Dendritic cell treated with granulocyte-macrophage colony-stimulating factor and Interleukin-4, amounts not matched to agents 40 ng/mL and 50 ng/mL, for 4 days (primary cell): ENCODE results near the gene MGARP.
"Not testable (repeated sequence)": the region's sequence is repeated elsewhere in the genome, so short reads cannot be mapped to it uniquely, and the experiment has no call there.

Experiments
- H3K27ac Mint-ChIP-seq: one replicate; pipeline ENCODE4 v1.8.0; 2022; ENCODE audit warnings: mild to moderate bottlenecking, mixed read lengths
- H3K27me3 Mint-ChIP-seq: one replicate; pipeline ENCODE4 v1.8.0; 2022; ENCODE audit warnings: mild to moderate bottlenecking, mixed read lengths
- H3K36me3 Mint-ChIP-seq: one replicate; pipeline ENCODE4 v1.8.0; 2022; ENCODE audit warnings: low read depth, mixed read lengths
- H3K4me1 Mint-ChIP-seq: one replicate; pipeline ENCODE4 v1.8.0; 2022; ENCODE audit warnings: low read depth, mixed read lengths
- H3K4me3 Mint-ChIP-seq: one replicate; pipeline ENCODE4 v1.8.0; 2022; ENCODE audit warnings: mild to moderate bottlenecking, moderate library complexity, mixed read lengths
- H3K9me3 Mint-ChIP-seq: one replicate; pipeline ENCODE4 v1.8.0; 2022; ENCODE audit warnings: mixed read lengths
- intact Hi-C: fragments of 100-400 bp; cut with micrococcal nuclease; formaldehyde crosslinking; loops from one replicate; pipeline ENCODE4 v1.15.0; 2022

Gene MGARP

DNA sequence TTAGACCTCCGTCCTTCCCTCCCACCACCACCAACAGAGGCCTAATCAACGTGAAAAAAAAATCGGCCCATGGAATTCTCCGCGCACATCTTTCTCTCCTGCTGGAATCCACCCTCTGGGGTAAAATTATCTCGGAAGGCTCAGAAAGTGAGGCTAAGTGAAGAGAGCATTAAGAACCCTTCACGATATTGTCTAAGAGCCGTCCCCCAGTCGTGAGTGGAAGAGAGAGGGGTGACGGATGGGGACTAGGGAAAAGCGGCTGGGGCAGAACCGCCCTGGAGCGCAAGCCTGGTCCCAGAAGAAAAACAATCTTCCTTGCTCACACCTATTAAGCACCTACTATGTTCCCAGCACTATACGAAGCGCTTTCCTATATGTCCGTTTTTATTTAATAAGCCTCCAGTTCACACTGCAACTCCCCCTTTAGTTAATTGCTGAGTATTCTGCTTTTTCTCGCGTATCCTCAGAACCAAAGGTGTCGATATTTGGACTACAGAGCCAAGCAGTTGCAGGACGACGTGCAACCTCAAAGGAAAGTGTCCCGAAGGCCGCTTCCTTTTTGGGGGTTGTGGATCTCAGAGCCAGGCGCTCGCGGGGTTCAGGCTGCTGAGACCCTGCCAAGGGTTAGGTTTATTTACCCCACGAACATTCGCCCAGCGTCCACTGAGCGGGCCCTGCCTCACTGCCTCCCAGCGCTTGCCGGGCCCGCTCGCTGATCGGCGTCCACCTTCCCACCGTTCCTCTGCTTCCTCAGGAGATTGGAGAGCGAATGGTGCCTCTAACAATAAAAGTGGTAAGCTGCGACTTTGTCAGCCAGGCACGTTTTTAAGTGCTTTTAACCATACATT lies 889 bp downstream of the MGARP start:
- H3K27me3 Mint-ChIP-seq = peaks cover 48% of the 10 kb centered on the region

DNA sequence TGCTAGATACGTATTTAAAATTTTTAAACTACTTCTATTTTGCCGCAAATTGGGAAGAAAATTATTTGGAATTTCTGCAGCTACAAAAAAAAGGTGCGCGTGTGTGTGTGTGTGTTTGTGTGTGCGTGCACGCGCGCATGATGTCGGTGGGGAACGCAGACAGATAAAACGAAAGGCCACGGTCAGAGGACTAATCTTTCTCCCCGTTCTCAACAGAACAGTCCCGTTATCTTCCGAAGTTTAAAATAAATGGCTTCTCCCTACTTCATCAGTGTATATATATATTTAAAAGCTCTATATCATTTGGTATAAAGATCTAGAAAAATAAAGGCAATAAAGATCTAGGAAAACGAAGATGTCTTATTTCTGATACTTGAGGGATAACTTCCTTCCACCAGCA lies 1.5 kb downstream of the MGARP start:
- Mint-ChIP-seq H3K9me3 (no peaks in the 10 kb centered on the region), H3K4me1 (peaks cover 20% of the 10 kb centered on the region), H3K4me3 (peak overlapping the region; percentile 79), H3K27ac (no peak overlapping the region), H3K36me3 (no peaks in the 10 kb centered on the region), H3K27me3 (peaks cover 48% of the 10 kb centered on the region)
- intact Hi-C loops = no loop called here

More for the DNA sequence above, 889 bp downstream of the MGARP start:
- Mint-ChIP-seq H3K4me1 (peaks cover 20% of the 10 kb centered on the region), H3K9me3 (peaks cover under 1% of the 10 kb centered on the region), H3K36me3 (no peaks in the 10 kb centered on the region), H3K4me3 (peak overlapping the region; percentile 79), H3K27ac (no peak overlapping the region)
- intact Hi-C loops = no loop called here

DNA sequence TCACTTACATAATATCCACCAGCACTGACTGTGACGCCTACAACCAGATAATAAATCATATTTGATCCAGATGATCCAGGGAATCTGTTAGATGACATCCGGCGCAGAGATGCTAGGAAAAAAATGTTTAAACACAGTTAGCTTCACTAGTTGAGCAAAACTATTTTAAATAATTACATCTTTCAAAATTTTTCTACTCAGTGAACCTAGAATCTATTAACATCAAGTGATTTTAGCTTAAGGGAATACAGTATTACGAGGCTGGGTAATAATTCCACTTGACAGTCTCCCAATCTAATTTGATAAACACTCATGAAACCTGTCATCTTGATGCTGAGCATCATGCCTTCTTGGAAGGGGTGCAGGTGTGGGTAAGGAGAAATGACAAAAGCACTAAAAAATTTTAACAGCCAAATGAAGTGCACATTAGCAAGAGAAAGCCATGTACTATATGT lies 4.7 kb downstream of the MGARP start:
- Mint-ChIP-seq H3K27ac (no peak overlapping the region), H3K27me3 (peaks cover 30% of the 10 kb centered on the region), H3K4me1 (peaks cover 18% of the 10 kb centered on the region), H3K9me3 (no peaks in the 10 kb centered on the region), H3K36me3 (no peaks in the 10 kb centered on the region), H3K4me3 (no peak overlapping the region)
- intact Hi-C loops = no loop called here

DNA sequence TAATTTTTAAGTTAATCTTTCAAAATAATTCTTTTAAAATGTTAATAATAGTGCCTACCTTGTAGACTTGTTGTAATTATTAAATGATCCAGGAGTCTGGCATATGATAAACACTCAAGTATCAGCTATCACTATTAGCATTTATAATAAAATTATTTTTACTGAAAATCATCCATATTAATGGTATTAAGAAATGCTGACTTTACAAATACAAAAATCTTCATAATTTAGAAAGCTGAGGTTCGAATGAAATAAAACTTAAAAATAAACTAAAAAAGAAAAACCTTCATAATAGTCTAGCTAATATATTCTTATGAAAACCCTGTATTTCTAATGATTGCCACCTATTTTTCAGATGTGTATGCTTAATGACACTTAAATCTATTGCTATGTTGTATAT lies 5.2 kb downstream of the MGARP start:
- Mint-ChIP-seq H3K4me3 (no peak overlapping the region), H3K9me3 (no peaks in the 10 kb centered on the region), H3K4me1 (peaks cover 13% of the 10 kb centered on the region), H3K27me3 (peaks cover 25% of the 10 kb centered on the region), H3K36me3 (no peaks in the 10 kb centered on the region), H3K27ac (no peak overlapping the region)
- intact Hi-C loops = no loop called here

DNA sequence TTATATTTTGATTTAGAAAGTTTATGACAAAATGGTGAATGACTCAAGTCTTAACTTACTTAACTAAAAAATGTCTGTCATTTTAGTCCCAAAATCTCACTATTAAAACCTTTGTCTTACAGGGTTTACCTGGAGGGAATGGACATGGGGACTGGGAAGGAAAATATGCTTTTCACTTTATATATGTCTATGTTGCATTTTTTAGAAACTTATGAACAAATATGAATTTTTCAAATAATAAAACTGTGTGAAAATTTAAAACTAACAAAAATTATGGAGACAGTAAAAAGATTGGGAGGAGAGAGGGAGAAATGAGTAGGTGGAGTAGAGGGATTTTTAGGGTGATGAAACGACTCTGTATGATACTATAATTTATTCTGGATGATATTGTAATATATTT lies 6.2 kb downstream of the MGARP start:
- H3K36me3 Mint-ChIP-seq = no peaks in the 10 kb centered on the region

DNA sequence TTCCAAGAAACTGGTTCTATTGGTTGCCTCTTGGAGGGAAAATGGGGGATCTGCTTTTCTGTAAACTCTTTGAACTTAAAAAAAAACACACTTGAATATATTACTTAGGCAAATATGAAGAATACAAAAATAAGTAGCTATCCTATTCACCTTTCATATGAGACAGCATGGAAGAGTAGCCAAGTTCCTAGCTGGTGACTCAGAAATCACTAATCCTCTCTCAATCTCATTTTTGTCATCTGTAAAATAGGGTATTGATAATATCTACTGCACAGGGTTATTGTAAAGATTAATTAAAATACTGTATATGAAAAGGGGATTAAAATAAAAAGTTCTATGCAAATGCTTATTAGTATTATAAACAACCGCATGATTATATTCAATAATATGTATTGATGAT lies 12.7 kb downstream of the MGARP start:
- no peaks in the 10 kb centered on the region for H3K36me3 Mint-ChIP-seq
- H3K4me3 Mint-ChIP-seq = no peak overlapping the region
- no peaks in the 10 kb centered on the region for H3K9me3 Mint-ChIP-seq
- H3K27me3 Mint-ChIP-seq = no peaks in the 10 kb centered on the region
- intact Hi-C loops = no loop called here
- no peak overlapping the region for H3K27ac Mint-ChIP-seq
- peaks cover 16% of the 10 kb centered on the region for H3K4me1 Mint-ChIP-seq

More for the DNA sequence above, 6.2 kb downstream of the MGARP start:
- Mint-ChIP-seq H3K4me3 (no peak overlapping the region), H3K4me1 (peaks cover 3% of the 10 kb centered on the region), H3K27ac (no peak overlapping the region), H3K9me3 (no peaks in the 10 kb centered on the region), H3K27me3 (peaks cover 16% of the 10 kb centered on the region)
- intact Hi-C loops = no loop called here

DNA sequence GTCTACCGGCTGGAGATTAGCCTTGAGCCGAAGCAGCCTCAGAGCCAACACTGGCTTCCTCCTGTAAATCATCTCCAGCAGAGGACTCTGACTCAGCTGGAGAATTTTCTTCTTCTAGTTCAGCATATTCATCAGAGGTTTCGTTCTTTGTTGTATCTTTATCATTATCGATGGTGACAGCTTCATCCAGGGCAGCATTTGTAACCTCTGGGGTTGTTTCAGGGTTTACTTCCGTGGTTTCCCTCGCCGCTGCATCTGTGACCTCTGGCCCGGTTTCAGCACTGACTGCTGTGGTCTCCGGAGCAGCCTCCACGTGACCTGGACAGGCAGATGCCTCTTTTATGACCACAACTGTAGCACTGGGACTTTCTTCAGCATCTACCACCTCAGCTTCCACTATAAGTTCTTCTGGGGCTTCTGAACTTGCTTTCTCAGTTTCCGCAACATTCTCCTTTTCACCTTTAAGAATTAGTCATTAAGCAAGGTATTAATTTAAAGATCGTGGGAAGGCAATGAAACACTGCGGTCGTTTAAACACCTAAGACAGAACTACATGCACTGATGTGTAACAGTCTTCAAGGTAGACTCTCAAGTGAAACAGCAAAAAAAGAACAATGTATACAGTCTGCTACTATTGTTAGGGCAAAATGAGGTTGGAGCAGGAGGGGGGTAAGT lies 13.3 kb downstream of the MGARP start:
- intact Hi-C loops = no loop called here
- H3K27ac Mint-ChIP-seq = no peak overlapping the region
- peak overlapping the region; percentile 67 for H3K4me3 Mint-ChIP-seq
- peaks cover 16% of the 10 kb centered on the region for H3K4me1 Mint-ChIP-seq
- H3K9me3 Mint-ChIP-seq = no peaks in the 10 kb centered on the region
- H3K27me3 Mint-ChIP-seq = no peaks in the 10 kb centered on the region
- H3K36me3 Mint-ChIP-seq = no peaks in the 10 kb centered on the region

DNA sequence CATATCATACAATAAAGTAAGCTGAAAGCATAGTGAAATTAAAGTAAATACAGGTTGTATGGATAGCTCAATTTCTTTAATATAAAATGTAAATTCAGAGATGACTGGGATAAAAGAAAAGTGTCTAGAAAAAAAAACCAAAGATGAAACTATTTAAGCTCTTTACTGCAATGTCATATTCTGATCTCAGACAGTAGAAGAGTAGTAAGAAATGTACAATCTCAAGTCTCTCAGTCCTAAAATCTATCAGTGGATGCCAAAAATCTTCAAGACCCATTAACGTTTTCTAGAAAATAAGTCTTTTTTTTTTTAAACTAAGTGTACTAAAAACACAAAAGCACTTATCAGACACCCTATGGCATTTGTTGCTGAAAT lies 13.8 kb downstream of the MGARP start:
- Mint-ChIP-seq H3K9me3 (no peaks in the 10 kb centered on the region), H3K4me1 (peaks cover 16% of the 10 kb centered on the region), H3K27ac (no peak overlapping the region), H3K27me3 (no peaks in the 10 kb centered on the region), H3K36me3 (no peaks in the 10 kb centered on the region), H3K4me3 (no peak overlapping the region)
- intact Hi-C loops = no loop called here

DNA sequence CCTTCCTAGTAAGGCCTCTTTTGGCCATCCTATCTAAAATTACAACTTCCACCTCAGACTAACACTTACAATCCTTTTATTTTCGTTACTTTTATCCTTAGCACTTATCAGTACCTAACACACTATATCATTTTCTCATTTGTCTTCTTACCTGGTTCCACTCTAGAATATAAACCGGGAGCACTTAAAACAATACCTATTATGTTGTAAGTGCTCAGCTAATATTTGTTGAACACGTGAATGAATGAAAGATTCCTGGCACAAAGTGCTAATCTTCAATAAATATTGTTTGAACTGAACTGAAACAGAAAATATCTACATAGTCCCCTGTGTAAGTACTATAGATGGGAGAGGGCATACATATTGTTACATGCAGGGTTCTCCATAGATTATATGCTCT lies 14.4 kb downstream of the MGARP start:
- Mint-ChIP-seq H3K27ac (no peak overlapping the region), H3K36me3 (no peaks in the 10 kb centered on the region), H3K9me3 (no peaks in the 10 kb centered on the region), H3K27me3 (no peaks in the 10 kb centered on the region), H3K4me3 (no peak overlapping the region), H3K4me1 (peaks cover 16% of the 10 kb centered on the region)
- intact Hi-C loops = no loop called here

DNA sequence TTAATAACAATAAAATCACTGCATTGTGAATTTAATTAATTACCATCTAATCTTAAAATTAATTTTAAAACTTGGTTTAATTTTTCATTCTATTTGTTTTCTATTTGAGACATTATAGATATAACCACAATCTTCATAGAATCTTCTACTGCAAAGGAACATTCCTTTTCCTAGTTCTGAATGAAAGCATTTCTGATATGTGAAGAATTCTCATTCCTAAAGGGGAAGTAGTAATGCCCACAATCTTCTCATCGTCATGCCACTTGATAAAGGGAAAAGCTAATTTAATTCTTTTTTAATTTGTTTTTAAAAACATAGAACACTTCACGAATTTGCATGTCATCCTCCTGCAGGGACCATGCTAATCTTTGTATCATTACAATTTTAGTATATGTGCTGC lies 23.7 kb downstream of the MGARP start:
- Mint-ChIP-seq H3K4me3 (no peak overlapping the region), H3K4me1 (no peaks in the 10 kb centered on the region), H3K9me3 (no peaks in the 10 kb centered on the region), H3K27ac (no peak overlapping the region), H3K27me3 (no peaks in the 10 kb centered on the region), H3K36me3 (no peaks in the 10 kb centered on the region)
- intact Hi-C loops = no loop called here

DNA sequence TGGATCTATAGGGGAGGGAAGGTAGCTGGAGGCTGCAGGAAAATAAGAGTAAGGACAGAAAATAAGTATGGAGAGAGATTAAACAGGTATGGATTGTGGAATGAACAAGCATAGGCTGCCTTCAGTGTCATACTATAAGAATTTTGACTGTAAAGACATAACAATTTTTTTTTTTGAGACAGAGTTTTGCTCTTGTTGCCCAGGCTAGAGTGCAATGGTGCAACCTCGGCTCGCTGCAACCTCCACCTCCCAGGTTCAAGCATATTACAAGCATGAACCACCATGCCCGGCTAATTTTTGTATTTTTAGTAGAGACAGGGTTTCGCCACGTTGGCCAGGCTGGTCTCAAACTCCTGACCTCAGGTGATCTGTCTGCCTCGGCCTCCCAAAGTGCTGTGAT lies 24.4 kb downstream of the MGARP start:
- intact Hi-C loops = not testable (repeated sequence)

DNA sequence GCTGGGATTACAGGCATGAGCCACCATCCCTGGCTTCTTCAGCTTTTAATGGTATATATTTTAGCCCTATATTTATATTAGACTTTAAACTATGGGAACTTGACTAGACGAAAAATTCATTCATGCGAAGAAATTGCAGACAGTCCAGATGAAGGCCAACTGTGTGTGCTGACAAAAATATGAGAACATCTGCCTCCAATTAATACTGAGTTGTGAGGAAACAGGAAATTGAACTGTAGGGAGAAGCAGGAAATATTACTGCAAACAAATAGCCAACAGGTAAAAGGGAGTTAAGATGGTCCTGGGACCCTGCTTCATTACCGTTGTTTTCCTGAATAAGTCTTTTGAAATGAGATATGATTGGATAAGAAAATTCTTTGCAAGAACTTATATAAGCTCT lies 26.3 kb downstream of the MGARP start:
- Mint-ChIP-seq H3K4me3 (no peak overlapping the region), H3K27ac (no peak overlapping the region), H3K27me3 (no peaks in the 10 kb centered on the region), H3K4me1 (no peaks in the 10 kb centered on the region), H3K36me3 (no peaks in the 10 kb centered on the region), H3K9me3 (no peaks in the 10 kb centered on the region)
- intact Hi-C loops = no loop called here

More for the DNA sequence above, 24.4 kb downstream of the MGARP start:
- not testable (repeated sequence) for H3K27me3 Mint-ChIP-seq, H3K9me3 Mint-ChIP-seq, H3K4me1 Mint-ChIP-seq, H3K27ac Mint-ChIP-seq, H3K4me3 Mint-ChIP-seq, H3K36me3 Mint-ChIP-seq

DNA sequence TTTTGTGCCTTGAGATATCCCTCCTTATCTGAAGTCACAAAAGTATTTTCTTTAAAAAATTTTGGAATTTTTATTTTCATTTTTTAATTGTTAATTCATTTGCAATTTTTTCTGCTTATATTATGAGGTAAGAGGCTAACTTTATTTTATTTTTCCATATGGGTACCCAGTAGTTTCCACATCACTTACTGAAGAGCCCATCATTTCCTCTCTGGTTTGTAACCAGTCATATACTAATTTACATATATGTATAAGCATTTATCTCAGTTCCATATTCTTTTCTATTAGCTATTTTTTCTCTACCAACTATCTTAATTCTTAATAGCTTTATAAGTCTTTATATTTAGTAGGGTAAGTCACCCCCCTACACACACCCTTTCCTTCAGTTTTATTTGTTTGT lies 27.0 kb downstream of the MGARP start:
- H3K9me3 Mint-ChIP-seq = no peaks in the 10 kb centered on the region
- no peak overlapping the region for H3K27ac Mint-ChIP-seq
- no peaks in the 10 kb centered on the region for H3K27me3 Mint-ChIP-seq
- H3K4me3 Mint-ChIP-seq = no peak overlapping the region
- H3K36me3 Mint-ChIP-seq = no peaks in the 10 kb centered on the region
- H3K4me1 Mint-ChIP-seq = no peaks in the 10 kb centered on the region
- intact Hi-C loops = no loop called here

DNA sequence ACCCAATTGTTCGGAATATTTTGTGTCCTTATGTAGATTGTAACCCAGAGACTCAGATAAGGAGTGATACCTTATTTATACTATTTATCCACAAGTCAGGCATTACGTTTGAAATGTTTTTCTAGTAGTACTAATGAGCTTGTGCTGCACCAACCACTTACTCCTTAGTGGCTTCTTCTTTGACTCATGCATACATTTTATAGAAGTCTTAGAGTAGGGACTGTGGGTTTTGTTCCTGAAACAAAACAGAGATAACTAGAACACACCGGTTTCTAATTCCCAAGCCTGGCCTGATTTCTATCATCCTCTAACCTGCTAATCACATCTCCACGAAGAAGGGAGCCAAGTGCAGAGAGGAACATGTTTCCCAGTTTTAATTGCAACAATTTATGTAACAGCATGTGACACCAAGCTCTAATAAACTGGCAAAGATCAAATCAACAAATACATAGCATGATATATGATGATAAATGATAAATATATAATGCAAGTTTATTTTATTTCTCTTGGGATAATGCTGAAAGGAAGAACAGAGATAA lies 32.3 kb downstream of the MGARP start:
- intact Hi-C loops = no loop called here
- Mint-ChIP-seq H3K36me3 (no peaks in the 10 kb centered on the region), H3K4me3 (no peak overlapping the region), H3K9me3 (no peaks in the 10 kb centered on the region), H3K27me3 (no peaks in the 10 kb centered on the region), H3K4me1 (no peaks in the 10 kb centered on the region), H3K27ac (no peak overlapping the region)
